ENCODE results near the gene STAC2. TPM values are rescaled to one million over a fixed set of nuclear protein-coding genes. Genes with fewer than 3 reads are reported as not detected.

Gene STAC2
- polyA plus RNA-seq, 3 donors, result not detected

DNA sequence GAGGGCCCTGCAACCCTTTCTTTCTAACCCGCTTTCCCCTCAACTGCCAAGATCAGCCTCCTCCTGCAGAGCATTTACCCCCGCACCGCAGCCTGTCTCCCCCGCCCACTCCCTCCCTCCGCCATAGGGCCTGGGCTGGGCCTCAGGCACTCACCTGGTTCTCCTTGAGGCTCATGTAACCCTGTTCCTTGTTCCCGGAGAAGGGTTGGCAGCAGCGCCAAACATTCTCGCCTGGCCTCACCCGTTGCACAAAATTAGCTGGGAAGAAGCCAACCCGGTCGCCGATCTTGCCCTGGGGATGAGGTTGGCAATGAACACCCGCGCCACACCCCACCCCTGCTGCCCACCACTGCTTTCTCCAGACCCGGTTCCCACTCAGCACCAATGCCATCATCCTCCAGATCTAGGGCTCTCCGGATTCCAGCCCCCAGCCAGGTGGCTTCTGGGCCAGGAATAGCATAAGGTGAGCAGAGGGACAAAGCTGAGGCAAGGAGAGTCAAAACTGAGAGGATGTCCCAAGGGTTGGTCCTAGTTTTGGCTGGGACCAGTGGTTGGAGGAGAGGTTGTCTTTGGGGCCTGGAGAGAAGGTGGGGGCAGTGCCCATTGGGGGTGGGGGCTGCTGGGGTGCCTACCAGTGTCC is 12.8 kb downstream of the STAC2 start:
- Histone ChIP-seq H3K4me1 (ENCODE audit: control insufficient read depth in 1 of 2, insufficient read depth in 2 of 2, low read length in 2 of 2) (peaks cover 19 to 21% of the 10 kb centered on the region in 2 donors), H3K4me3 (replicated peaks in 1 of 3; ENCODE audit: low read depth in 2 of 3, low read length in 3 of 3) (no peak overlapping the region), H3K79me2 (ENCODE audit: insufficient read depth, low read length) (no peaks in the 10 kb centered on the region), H3K27me3 (ENCODE audit: control insufficient read depth in 2 of 2, insufficient read depth in 2 of 2, low read length in 2 of 2) (peaks cover 0 to 21% of the 10 kb centered on the region in 2 donors), H2AFZ (ENCODE audit: insufficient read depth, low read depth, low read length, poor library complexity, severe bottlenecking) (no peak overlapping the region), H4K20me1 (ENCODE audit: insufficient read depth, low read length) (no peaks in the 10 kb centered on the region), H3K9me3 (replicated peaks in 1 of 2; ENCODE audit: control insufficient read depth in 1 of 2, insufficient read depth in 1 of 2, low read length in 2 of 2) (no peaks in the 10 kb centered on the region), H3K9ac (ENCODE audit: insufficient read depth, low read length, poor library complexity, severe bottlenecking) (no peak overlapping the region), H3K36me3 (replicated peaks in 1 of 2; ENCODE audit: control insufficient read depth in 1 of 2, insufficient read depth in 2 of 2, low read length in 2 of 2) (no peaks in the 10 kb centered on the region), H3K27ac (ENCODE audit: low read depth in 1 of 2, low read length in 2 of 2) (no peak overlapping the region), H3K4me2 (replicated peaks; ENCODE audit: extremely low read depth, low read length, poor library complexity, severe bottlenecking) (no peak overlapping the region)
- WGBS (ENCODE audit: insufficient coverage), result 86% methylated on average over 12 of the region's 16 CpGs
- TF ChIP-seq CTCF (IDR thresholded peaks at IDR 0.05), result no peak
- no peak overlapping the region for H3K4me3 Mint-ChIP-seq
- no peaks in the 10 kb centered on the region for H3K36me3 Mint-ChIP-seq
- peaks cover 24 to 55% (median 30%) of the 10 kb centered on the region in 3 donors for H3K27me3 Mint-ChIP-seq (ENCODE audit: low read depth in 3 of 3)
- DNase-seq, result no peak
- no peak overlapping the region for H3K27ac Mint-ChIP-seq
- peaks cover 0 to 10% (median 0%) of the 10 kb centered on the region in 7 donors for H3K9me3 Mint-ChIP-seq
- H3K4me1 Mint-ChIP-seq, result peaks cover 18% of the 10 kb centered on the region
- intact Hi-C loops (cut with micrococcal nuclease), result no loop called here

DNA sequence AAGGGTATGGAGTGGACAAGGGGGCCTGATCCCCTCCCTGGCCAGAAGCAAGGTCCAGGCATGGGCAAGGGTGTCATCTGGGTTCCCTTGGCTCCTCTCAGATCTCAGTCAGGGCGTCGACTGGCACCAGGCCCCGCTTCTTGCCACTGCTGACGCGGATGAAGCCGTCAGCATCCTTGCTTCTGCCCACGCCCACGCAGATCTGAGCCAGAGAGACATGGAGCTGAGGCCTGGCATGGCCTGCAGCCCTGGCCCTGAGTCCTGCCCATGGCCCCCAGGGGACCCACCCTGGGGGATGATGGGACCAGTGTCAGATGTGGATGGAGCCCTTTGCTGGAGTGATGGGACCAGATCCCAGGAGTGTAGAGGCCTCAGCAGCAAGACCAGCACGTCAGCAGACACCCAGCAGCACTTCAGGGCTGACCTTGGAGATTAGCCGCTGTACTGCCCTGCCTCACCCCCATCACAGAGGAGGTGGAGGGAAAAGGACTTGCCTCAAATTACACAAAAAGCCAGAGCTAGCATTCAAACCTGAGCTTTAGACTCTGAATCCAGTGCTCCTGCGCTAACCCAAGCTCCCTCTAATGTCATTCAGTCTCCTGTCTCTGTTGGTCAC is 13.4 kb downstream of the STAC2 start:
- Histone ChIP-seq H3K4me2 (replicated peaks; ENCODE audit: extremely low read depth, low read length, poor library complexity, severe bottlenecking) (no peak overlapping the region), H3K79me2 (ENCODE audit: insufficient read depth, low read length) (no peaks in the 10 kb centered on the region), H4K20me1 (ENCODE audit: insufficient read depth, low read length) (no peaks in the 10 kb centered on the region), H3K4me1 (ENCODE audit: control insufficient read depth in 1 of 2, insufficient read depth in 2 of 2, low read length in 2 of 2) (peaks cover 19 to 21% of the 10 kb centered on the region in 2 donors), H3K9me3 (replicated peaks in 1 of 2; ENCODE audit: control insufficient read depth in 1 of 2, insufficient read depth in 1 of 2, low read length in 2 of 2) (no peaks in the 10 kb centered on the region), H3K27ac (ENCODE audit: low read depth in 1 of 2, low read length in 2 of 2) (no peak overlapping the region), H3K27me3 (ENCODE audit: control insufficient read depth in 2 of 2, insufficient read depth in 2 of 2, low read length in 2 of 2) (peaks cover 0 to 16% of the 10 kb centered on the region in 2 donors), H3K36me3 (replicated peaks in 1 of 2; ENCODE audit: control insufficient read depth in 1 of 2, insufficient read depth in 2 of 2, low read length in 2 of 2) (no peaks in the 10 kb centered on the region), H3K4me3 (replicated peaks in 1 of 3; ENCODE audit: low read depth in 2 of 3, low read length in 3 of 3) (no peak overlapping the region), H2AFZ (ENCODE audit: insufficient read depth, low read depth, low read length, poor library complexity, severe bottlenecking) (no peak overlapping the region), H3K9ac (ENCODE audit: insufficient read depth, low read length, poor library complexity, severe bottlenecking) (no peak overlapping the region)
- H3K9me3 Mint-ChIP-seq, result peaks cover 0 to 10% (median 0%) of the 10 kb centered on the region in 7 donors
- no peaks in the 10 kb centered on the region for H3K36me3 Mint-ChIP-seq
- 90% methylated on average over 9 of the region's 11 CpGs for WGBS (ENCODE audit: insufficient coverage)
- H3K4me3 Mint-ChIP-seq, result no peak overlapping the region
- H3K27ac Mint-ChIP-seq, result no peak overlapping the region
- peaks cover 18% of the 10 kb centered on the region for H3K4me1 Mint-ChIP-seq
- TF ChIP-seq CTCF (IDR thresholded peaks at IDR 0.05), result no peak
- intact Hi-C loops (cut with micrococcal nuclease), result no loop called here
- DNase-seq, result no peak
- H3K27me3 Mint-ChIP-seq (ENCODE audit: low read depth in 3 of 3), result peaks cover 20 to 52% (median 25%) of the 10 kb centered on the region in 3 donors

Measured in CD14-positive monocyte (primary cell).